HEK293T (cell line): ENCODE data around the gene DNER.

Source experiments
- ARNT ChIP-seq: fragments of 450-650 bp; IDR thresholded peaks from 2 replicates; pipeline ENCODE4 v1.6.1; 2017; ENCODE audit warnings: mild to moderate bottlenecking
- BHLHE40 ChIP-seq: fragments of 450-650 bp; IDR thresholded peaks from 2 replicates; pipeline ENCODE4 v1.6.1; 2016; ENCODE audit warnings: mild to moderate bottlenecking, moderate library complexity, borderline replicate concordance
- CTBP1 ChIP-seq: fragments of 450-650 bp; IDR thresholded peaks from 2 replicates; pipeline ENCODE4 v1.6.1; 2016; ENCODE audit warnings: borderline replicate concordance
- FOXA1 ChIP-seq: fragments of 450-650 bp; IDR thresholded peaks from 2 replicates; pipeline ENCODE4 v1.6.1; 2016; ENCODE audit warnings: mild to moderate bottlenecking
- FOXM1 ChIP-seq: fragments of 450-650 bp; IDR thresholded peaks from 2 replicates; pipeline ENCODE4 v1.6.1; 2017; ENCODE audit warnings: mild to moderate bottlenecking, borderline replicate concordance
- HDGF ChIP-seq: fragments of 450-650 bp; IDR thresholded peaks from 2 replicates; pipeline ENCODE4 v1.6.1; 2017; ENCODE audit warnings: antibody characterized with exemption, borderline replicate concordance
- NFRKB ChIP-seq: fragments of 450-650 bp; IDR thresholded peaks from 2 replicates; pipeline ENCODE4 v1.6.1; 2016; ENCODE audit warnings: mild to moderate bottlenecking, moderate library complexity
- SP1 ChIP-seq: fragments of 450-650 bp; IDR thresholded peaks from 2 replicates; pipeline ENCODE4 v1.6.1; 2017
- SUZ12 ChIP-seq: fragments of 450-650 bp; IDR thresholded peaks from 2 replicates; pipeline ENCODE4 v1.6.1; 2016; ENCODE audit warnings: mild to moderate bottlenecking
- TARDBP ChIP-seq: fragments of 450-650 bp; IDR thresholded peaks from 2 replicates; pipeline ENCODE4 v1.6.1; 2016

DNA sequence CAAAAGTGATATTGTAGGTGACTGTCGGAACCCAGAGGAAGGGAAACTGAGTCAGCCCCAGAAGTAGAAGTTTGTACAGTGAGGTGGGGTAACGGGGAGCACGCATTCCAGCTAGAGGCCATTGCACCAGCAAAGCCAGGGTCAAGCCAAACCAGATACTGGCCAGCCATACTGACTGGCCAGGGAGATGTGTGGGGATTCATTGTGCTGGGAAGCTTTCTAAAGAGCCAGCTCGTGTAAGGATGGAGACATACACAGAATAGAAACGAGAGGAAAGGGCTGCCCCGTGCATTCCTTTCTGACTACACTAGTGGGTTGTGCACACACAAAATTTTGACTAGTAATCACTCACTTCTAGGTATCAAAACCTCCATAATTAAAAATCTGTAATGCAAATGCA is 268.0 kb downstream of the DNER start:
- TF ChIP-seq ARNT: no peak
- no peak for TF ChIP-seq HDGF
- no peak for TF ChIP-seq SP1
- no peak for TF ChIP-seq TARDBP
- TF ChIP-seq BHLHE40: no peak
- TF ChIP-seq SUZ12: no peak
- no peak for TF ChIP-seq FOXA1
- TF ChIP-seq CTBP1: no peak
- TF ChIP-seq NFRKB: no peak
- no peak for TF ChIP-seq FOXM1
